HG02852 (cell line): ENCODE measurements around the gene L2HGDH.

Source experiments
- ATAC-seq: cut with Tn5 transposase; IDR thresholded peaks from one replicate; pipeline ENCODE4 v1.9.1; 2021; ENCODE audit warnings: mild to moderate bottlenecking, moderate library complexity; ENCODE audit not compliant: unreplicated experiment

L2HGDH gene

DNA sequence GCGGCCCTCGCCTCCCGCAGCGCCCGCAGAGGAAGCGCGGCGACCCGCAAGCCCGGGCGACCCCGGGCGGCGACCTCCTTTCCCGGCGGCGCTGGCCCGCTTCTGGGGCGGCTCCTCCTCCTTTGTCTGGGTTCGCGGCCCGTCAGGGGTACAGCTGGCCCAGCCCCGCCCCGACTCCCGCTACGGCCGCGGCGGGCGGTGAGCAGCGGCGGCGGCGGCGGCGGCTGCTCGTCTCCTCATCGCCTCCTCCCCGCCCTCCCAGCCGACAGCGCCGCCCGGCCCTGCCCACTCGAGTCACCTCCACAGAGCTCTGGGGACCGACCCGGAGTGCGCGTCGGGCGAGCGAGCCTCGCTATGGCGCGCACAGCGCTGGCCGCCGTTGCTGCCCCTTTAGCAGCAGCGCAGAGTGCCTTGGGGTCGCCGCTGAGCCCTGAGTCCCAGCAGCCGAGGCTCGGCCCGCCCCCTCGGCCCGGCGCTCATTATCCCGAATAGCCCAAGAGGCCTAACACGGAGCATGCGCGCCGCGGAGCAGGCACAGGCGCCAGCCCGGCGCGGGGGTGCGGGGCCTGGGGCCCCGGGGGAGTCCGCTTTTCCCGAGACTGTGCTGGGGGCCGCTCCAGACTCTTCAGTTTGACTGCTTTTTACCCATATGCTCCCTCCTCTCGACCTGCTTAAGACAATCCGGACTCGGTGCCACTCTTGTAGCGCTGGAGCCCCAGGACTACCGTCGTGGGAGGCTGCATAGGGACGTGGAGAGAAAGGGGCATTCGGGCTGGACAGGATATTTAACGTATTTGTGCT, 80.4 kb downstream of the L2HGDH start, which contains the start of gene SOS2:
Gene SOS2 (minus strand): TSS at position 104 of the 801 bp plus-strand sequence. CDS start 295 bp downstream, outside the sequence.
- ATAC-seq = peak; percentile 84

DNA sequence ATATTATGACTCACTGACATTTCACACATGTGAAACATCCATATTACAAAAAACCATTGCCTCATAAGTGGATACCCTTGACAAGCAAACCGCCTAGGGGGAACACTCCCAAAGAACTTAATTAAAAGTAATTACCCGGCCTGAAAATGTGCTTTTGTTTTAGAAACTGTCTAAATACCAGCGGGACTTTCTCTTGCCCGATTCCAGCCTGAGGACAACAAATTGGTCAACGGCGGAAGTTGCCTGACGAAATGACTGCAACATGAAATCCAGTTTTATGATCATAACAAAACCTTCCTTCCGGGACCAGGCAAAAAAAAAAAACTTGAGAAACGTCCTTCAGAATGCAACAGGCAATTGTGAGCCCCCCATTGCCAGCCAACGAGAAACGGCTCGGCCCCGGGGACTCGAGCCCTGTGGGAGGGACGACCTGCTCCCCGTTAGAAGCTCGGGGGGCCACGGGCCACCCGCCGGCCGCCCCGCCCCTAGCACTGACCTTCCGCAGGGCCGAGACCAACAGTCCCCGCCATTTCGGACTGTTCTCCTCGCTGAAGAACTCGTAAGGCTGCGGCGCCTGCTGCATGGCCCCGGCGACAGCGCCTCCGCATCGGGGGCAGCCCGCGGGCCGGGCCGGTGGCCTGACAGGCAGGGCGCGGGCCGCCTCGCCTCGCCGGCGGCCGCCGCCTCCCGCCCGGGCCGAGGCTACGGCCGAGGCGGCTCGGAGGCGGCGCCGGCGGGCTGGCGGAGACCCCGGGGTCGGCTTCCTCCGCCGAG, 81.1 kb downstream of the L2HGDH start:
- peak; percentile 36 for ATAC-seq

DNA sequence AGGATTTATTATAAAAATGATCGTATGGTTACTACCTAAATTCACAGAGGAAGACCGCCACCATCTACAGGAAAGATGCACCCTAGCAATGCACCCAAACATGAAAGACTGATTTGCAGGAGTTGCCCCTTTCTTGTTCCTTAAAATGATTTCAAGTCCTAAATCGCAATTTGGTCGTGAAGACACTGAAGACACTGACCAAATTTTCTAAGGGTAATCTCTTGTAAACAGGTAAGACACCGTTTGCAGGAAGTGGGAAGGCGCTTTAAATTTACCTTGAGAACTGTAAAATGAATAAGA, 81.7 kb downstream of the L2HGDH start:
- no peak for ATAC-seq

DNA sequence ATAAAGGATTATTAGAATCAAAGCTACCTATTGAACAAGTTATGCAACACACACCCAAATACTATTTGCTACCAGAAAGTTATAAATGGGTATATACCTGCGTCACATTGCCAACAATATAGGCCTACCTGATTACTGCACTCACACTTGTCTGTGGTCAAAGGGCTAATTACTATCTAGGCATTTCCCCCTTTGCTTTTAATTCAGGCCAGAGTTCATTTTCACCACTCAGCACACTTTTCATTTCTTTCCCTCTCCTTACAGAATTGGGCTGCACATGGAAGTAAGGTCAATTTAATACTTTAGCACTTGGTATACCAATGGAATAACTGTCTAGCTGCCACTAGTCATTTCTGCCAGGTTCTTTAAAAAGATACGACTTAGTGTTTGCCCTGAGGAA, 82.3 kb downstream of the L2HGDH start:
- ATAC-seq = no peak

DNA sequence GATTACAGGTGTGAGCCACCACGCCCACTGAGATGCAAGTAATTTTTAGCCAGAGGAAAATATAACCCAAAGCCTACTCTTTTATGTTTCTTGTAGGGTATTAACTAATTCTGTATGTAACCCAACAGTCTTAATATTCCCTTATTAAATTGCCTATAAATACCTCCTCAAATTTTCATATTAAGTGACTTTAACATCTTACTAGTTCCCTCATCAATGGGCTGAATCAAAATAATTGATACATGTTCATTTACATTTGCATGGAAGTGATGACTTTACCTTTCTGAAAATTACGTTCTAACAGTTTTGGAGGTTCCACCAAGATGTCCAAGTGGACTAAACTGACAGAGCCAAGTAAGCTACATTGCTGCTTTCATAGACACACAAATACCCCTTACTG, 83.7 kb downstream of the L2HGDH start:
- ATAC-seq = no peak

DNA sequence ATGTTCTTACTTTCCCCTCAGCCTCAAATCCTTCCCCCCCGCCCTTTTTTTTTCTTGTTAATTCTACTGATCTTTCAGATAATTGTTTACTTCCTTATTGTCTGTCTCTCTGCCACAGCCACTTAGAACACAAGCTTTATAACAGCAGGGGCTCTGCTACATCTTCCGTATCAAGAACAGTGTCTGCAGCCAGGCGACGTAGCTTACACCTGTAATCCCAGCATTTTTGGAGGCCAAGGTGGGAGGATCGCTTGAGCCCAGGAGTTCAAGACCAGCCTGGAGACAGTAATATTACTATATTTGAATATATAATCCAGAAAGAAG, 86.1 kb downstream of the L2HGDH start:
- no peak for ATAC-seq

DNA sequence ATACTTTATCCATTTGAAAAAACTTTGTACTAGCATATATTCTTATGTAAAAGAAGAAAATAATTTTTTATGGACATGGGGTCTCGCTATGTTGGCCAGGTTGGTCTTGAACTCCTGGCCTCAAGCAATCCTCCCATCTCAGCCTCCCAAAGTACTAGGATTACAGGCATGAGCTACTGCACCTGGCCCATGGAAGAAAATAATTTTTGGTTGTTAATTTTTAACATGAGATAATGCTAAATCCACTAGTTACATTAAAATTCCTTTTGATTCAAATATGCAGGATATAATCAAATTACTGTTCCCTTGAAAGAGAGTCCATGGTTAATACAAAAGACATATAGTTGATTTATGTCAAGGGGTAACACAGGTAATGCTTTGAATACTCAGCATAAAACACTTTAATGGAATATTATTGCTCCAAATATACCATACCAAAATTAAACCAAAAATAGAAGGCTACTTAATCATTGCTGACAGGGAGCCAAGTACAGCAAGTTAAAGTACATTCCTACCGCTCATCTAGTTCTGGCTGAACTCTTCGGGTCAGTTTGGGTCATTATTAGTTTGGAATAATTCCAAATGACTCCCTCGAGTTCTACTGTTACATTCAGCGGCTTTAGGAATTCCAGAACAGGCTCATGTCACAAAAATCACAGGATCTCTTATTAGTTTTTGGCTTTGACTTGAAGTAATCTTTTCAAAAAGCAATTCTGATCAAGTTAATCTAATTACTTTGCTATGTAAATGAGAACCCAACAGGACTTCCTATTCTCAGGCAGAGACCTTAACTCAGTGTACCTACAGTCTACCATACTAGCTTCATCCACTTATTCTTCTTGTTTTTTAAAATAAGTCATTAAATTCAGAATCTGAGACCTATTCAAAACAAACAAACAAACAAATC, 86.7 kb downstream of the L2HGDH start:
- ATAC-seq = no peak

DNA sequence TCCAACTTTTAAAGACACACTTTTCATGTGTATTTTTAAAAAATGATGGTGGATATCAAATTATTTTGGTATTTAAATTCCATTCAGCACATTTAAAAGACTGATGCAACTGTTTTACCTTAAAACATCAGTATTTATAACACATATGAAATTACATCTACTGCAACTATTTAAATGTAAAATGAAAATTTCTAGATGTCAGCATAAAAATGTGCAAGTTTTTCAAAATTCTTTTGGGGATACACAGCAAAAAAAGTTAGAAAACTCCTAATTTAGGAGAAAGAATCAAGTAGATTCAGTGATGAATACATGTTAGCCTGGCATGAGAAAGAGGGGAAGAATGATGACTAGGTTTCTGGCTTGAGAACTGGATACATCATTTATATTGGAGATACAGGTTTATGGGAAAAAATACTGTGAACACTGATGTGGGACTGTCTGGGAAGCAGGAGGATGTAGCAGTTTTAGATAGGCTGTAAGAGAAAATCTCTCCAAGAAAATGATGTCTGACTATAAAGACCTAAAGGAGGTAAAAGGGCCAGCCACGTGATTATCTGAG, 89.9 kb downstream of the L2HGDH start:
- no peak for ATAC-seq

DNA sequence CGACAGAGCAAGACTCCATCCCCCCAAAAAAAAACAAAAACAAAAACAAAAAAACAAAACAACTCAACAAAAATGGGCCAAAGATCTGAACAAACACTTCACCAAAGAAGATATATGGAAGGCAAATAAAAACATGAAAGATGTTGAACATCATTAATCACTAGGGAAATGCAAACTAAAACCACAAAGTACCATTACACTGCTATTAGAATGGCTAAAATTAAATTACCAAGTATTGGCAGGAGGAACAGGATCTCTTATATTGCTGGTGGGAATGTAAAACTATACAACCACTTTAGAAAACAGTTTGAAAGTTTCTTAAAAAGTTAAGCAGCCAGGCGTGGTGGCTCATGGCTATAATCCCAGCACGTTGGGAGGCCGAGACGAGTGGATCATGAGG, 93.5 kb downstream of the L2HGDH start:
- ATAC-seq = no peak

DNA sequence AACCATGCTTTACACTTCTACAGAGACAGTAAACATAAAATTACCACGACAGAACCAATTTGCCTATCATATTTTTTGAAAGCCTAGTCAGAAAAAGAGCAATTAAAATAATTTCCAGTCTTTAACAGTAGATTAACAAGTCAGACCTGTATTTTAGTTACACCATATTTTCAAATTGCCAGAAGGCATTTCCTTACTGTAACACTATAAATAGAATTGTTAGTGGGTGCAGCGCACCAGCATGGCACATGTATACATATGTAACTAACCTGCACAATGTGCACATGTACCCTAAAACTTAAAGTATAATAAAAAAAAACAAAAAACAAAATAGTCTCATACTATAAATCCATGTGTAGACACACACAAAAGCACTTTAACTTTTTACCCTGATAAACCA, 96.6 kb downstream of the L2HGDH start:
- ATAC-seq = no peak

DNA sequence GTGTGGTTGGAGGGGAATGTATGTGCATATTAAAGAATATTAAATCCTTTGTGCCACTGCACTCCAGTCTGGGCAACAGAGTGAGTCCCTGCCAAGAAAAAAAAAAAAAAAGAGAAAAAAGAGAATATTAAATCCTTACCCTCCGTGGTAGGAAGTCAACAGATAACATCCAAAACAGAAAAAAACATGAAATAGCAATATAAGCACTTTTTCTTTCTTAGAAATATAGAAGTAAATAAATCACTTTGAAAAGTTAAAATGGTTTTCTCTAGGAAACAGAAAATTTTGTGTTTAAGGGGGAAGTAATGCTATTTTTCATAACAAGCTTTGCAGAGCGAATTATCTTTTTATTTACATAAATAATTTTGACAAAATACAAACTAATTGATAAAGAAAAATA, 98.2 kb downstream of the L2HGDH start:
- no peak for ATAC-seq

DNA sequence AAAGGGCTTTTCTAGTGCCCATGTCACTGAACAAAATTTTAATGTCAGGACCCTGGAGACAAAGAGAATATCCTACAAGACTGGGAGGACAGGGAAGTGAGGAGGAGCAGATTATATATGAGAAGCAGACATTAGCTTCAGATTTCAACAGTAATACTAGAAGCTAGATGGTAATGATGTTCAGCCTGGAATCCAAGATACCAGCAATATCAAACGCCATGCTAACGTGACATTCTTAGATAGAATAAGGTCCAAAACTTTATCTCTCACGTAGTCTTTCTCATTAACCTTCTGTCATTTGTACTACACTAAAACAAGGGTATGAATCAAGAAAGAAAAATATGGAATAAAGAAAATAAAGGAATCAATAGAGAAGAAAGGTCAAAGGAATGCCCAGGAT, 99.3 kb downstream of the L2HGDH start:
- no peak for ATAC-seq

DNA sequence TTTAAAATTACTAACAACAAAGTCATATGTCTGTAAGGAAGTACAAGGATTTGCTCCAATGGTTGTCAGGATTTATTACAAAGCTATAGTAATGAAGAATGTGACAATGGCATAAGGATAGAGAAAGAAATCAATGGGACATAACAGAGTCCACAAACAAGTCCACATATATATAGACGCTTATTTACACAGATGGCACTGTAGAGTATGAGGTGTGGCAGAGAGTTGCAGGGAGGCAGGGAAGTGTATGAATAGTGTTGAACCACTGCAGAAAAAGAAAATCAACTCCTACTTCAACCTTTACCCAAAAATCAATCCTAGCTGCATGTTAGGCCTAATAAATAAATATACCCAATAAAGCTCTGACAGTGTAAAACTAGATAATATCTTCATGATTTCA, 102.0 kb downstream of the L2HGDH start:
- ATAC-seq = no peak

DNA sequence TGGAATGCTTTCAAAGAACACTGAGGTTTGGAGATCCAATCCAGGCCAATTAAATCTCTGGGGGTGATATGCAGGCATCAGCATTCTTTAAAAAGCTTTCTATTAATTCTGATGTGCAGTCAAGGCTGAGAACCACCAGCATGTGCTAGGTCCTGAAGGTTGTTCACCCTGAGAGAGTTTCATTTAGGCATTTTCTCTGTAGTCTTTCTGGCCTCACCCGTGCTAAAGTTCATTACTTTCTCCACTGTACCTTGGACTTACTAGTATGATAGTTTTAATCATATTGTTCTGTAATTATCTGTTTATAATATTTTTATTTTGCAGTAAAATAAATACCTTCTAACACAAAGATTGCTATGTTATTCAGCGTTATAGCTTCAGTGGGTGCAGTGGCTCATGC, 113.5 kb downstream of the L2HGDH start:
- no peak for ATAC-seq

DNA sequence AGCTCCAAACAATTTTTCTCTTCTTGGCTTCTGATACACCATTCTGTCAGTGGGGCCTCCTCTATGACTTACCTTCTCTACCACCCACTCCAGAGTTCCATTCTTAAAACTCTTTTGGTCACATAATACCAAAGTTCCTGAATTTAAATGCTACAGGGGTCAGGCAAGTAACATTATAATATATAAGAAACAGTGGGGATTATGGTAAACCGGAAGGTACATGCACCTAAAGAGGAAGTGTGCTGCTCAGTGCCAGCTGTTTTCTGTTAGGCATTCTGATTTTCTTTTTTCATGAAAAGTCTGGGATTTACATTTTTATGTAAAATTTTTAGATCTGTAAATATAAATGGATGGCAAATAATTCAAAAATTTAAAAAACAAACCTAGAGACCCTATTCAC, 120.5 kb downstream of the L2HGDH start:
- no peak for ATAC-seq
